Stomach (tissue), 9 donors: ENCODE measurements around the gene ZSCAN5A. TPM values are rescaled to one million over a fixed set of nuclear protein-coding genes. Genes with fewer than 3 reads are reported as not detected.
"Not testable (repeated sequence)": the region's sequence is repeated elsewhere in the genome, so short reads cannot be mapped to it uniquely, and the experiment has no call there.

Experiments
- DNase-seq, 2 donors: peaks; one replicate each; pipeline versions ENCODE4 v3.0.0 to v3.0.0-alpha.2; 2013 to 2019
- H3K27ac ChIP-seq, 5 donors: fragments of 200-600 bp in 4 of 5; sonication (generic) in 4 of 5; one replicate each; pipeline ENCODE4 v1.5.1; 2013 to 2019; ENCODE audit warnings: mild to moderate bottlenecking in 1 of 5, moderate library complexity in 1 of 5
- H3K27me3 ChIP-seq, 3 donors: fragments of 200-600 bp; sonication (generic); one replicate each; pipeline ENCODE4 v1.5.1; 2017 to 2019; ENCODE audit warnings: mixed run types in 1 of 3
- H3K36me3 ChIP-seq, 4 donors: fragments of 200-600 bp; sonication (generic); 1 replicate in 3 of 4; 2 replicates in 1 of 4; pipeline ENCODE4 v1.5.1; 2016 to 2019
- H3K4me1 ChIP-seq, 4 donors: fragments of 200-600 bp; sonication (generic); one replicate each; pipeline ENCODE4 v1.5.1; 2016 to 2019
- H3K4me3 ChIP-seq, 4 donors: fragments of 200-600 bp; sonication (generic) in 3 of 4; one replicate each; pipeline ENCODE4 v1.5.1; 2016 to 2019; ENCODE audit warnings: mild to moderate bottlenecking in 1 of 4
- H3K9me3 ChIP-seq, 4 donors: fragments of 200-600 bp; sonication (generic); one replicate each; pipeline ENCODE4 v1.5.1; 2016 to 2019
- CTCF ChIP-seq, 7 experiments: fragments of 450-650 bp in 4 of 7; fragments of 200-600 bp in 3 of 7; sonication (generic) in 3 of 7; IDR thresholded peaks; one replicate each; pipeline ENCODE4 v1.5.1; 2016 to 2019; ENCODE audit warnings: antibody characterized with exemption in 7 of 7, control low read depth in 2 of 7, mild to moderate bottlenecking in 1 of 7
- EP300 ChIP-seq: sonication (generic); formaldehyde crosslinking; IDR thresholded peaks from one replicate; pipeline ENCODE4 v1.6.1; 2017; ENCODE audit warnings: antibody characterized with exemption
- POLR2A ChIP-seq, 4 donors: fragments of 450-650 bp; IDR thresholded peaks; one replicate each; pipeline ENCODE4 v1.6.1; 2016; ENCODE audit warnings: antibody characterized with exemption in 4 of 4, control low read depth in 2 of 4, mild to moderate bottlenecking in 1 of 4, moderate library complexity in 1 of 4
- POLR2AphosphoS5 ChIP-seq, 3 donors: sonication (generic); formaldehyde crosslinking; IDR thresholded peaks; one replicate each; pipeline ENCODE4 v1.6.1; 2016; ENCODE audit warnings: antibody characterized with exemption in 3 of 3
- WGBS, 5 donors: extraction: QIAGEN DNeasy Blood & Tissue Kit in 3 of 5; methylation state at CpG; one replicate each; pipeline versions ENCODE4 v1.1.5 to v1.1.7; 2013 to 2018; 5-methylcytosine and 5-hydroxymethylcytosine counted together
- intact Hi-C: fragments of 100-400 bp; cut with DNase I; formaldehyde crosslinking; loops from one replicate; pipeline ENCODE4 v1.15.1; 2023; ENCODE audit warnings: low total_unique reads
- polyA plus RNA-seq, 3 donors: library from polyadenylated mRNA; stranded (reverse); fragments of 200-250 nt; gene quantifications; one replicate each; pipeline ENCODE4 v1.2.3, GENCODE V29; 2013
- total RNA-seq, 5 donors: library from RNA; depleted of rRNA; stranded (reverse); fragments of >200 nt; gene quantifications; one replicate each; pipeline versions ENCODE4 v1.1.0 to v1.2.3, GENCODE V29; 2014 to 2016
- donor health status: healthy with polysubstance abuse.
- donor health status: Bipolar disorder and iron deficiency.
- donor health status: healthy.

ZSCAN5A gene
- total and polyA plus RNA-seq, 8 donors = 0.89 to 21.6 (median 3.7) TPM; not detected in 1

- Histone ChIP-seq H3K36me3 (no peaks in the 10 kb centered on the region), H3K4me1 (no peaks in the 10 kb centered on the region), H3K9me3 (no peaks in the 10 kb centered on the region), H3K4me3 (no peak overlapping the region), H3K27ac (no peak overlapping the region), H3K27me3 (peaks cover 0 to 20% (median 0%) of the 10 kb centered on the region in 3 donors)
- TF ChIP-seq POLR2A (IDR thresholded peaks at IDR 0.05) = no peak
- no peak for TF ChIP-seq EP300
- no peak for TF ChIP-seq POLR2AphosphoS5 (IDR thresholded peaks at IDR 0.05)
- TF ChIP-seq CTCF (IDR thresholded peaks at IDR 0.05) = no peak
- intact Hi-C loops = no loop called here
- no peak for DNase-seq
- 63 to 74% (median 69%) methylated on average over 17 of the region's 17 CpGs for WGBS, 5 donors
Measured at GRCh38 chr19:56189785-56190184, 124.9 kb downstream of the ZSCAN5A start.

- Histone ChIP-seq H3K4me3 (no peak overlapping the region), H3K27ac (no peak overlapping the region), H3K27me3 (peaks cover 3 to 59% (median 8%) of the 10 kb centered on the region in 3 donors), H3K4me1 (no peaks in the 10 kb centered on the region), H3K36me3 (no peaks in the 10 kb centered on the region), H3K9me3 (no peaks in the 10 kb centered on the region)
- intact Hi-C loops = no loop called here
- DNase-seq = no peak
- WGBS, 5 donors = 49 to 63% (median 60%) methylated on average over 11 of the region's 11 CpGs
- no peak for TF ChIP-seq CTCF (IDR thresholded peaks at IDR 0.05)
- TF ChIP-seq EP300 = no peak
- no peak for TF ChIP-seq POLR2AphosphoS5 (IDR thresholded peaks at IDR 0.05)
- no peak for TF ChIP-seq POLR2A (IDR thresholded peaks at IDR 0.05)
Measured at GRCh38 chr19:56177564-56178243, 136.9 kb downstream of the ZSCAN5A start.

- Histone ChIP-seq H3K27ac (no peak overlapping the region), H3K36me3 (no peaks in the 10 kb centered on the region), H3K4me1 (peaks cover 0 to 2% (median under 1%) of the 10 kb centered on the region in 4 donors), H3K9me3 (no peaks in the 10 kb centered on the region), H3K27me3 (peaks cover 3 to 53% (median 8%) of the 10 kb centered on the region in 3 donors), H3K4me3 (no peak overlapping the region)
- WGBS, 5 donors = 59 to 81% (median 72%) methylated on average over 17 to 18 of the region's 18 CpGs
- no peak for TF ChIP-seq POLR2A (IDR thresholded peaks at IDR 0.05)
- no peak for TF ChIP-seq POLR2AphosphoS5 (IDR thresholded peaks at IDR 0.05)
- no peak for TF ChIP-seq EP300
- no peak for TF ChIP-seq CTCF (IDR thresholded peaks at IDR 0.05)
- no peak for DNase-seq
- intact Hi-C loops = no loop called here
Measured at GRCh38 chr19:56176881-56177280, 137.8 kb downstream of the ZSCAN5A start.

GRCh38 chr19:56176310-56176709 is 138.3 kb downstream of the ZSCAN5A start:
- WGBS, 5 donors = 0 to 82% (median 55%) methylated on average over 1 to 9 of the region's 11 CpGs
- H3K27ac ChIP-seq, H3K4me3 ChIP-seq, H3K9me3 ChIP-seq, H3K36me3 ChIP-seq, DNase-seq, intact Hi-C loops, H3K4me1 ChIP-seq: not testable (repeated sequence)
- peaks cover 3 to 49% (median 8%) of the 10 kb centered on the region in 3 donors for H3K27me3 ChIP-seq

- H3K9me3 ChIP-seq, DNase-seq, H3K4me3 ChIP-seq, H3K27ac ChIP-seq, intact Hi-C loops, H3K36me3 ChIP-seq, H3K4me1 ChIP-seq: not testable (repeated sequence)
- H3K27me3 ChIP-seq = peaks cover 3 to 49% (median 8%) of the 10 kb centered on the region in 3 donors
- WGBS, 5 donors = 12 to 52% (median 46%) methylated on average over 5 to 15 of the region's 15 CpGs
Measured at GRCh38 chr19:56175861-56176307, 138.8 kb downstream of the ZSCAN5A start, which contains the start of gene GALP. GALP (plus strand) TSS chr19:56176008; CDS start chr19:56177109, 1,101 bp downstream.
